ENCODE data around the gene ADGRB2.

DNA sequence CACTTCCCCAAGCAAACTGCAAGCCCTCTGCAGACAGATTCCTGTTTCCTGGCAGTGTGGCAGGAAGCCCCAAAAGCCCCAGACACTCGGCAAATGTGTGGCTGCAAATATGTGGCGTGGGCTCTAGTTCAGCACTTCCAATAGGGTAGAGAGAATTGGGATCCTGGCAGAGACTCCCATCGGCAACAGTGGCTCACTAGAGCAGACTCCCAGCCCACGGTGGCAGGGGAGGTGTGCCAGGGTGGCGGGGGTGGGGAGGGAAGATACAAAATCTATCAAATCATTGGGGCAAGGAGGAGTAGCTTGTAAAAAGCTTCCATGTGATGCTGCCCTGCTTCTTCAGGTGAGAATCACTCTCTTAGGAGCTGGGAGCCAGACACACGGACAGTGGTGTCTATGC lies 86.2 kb downstream of the ADGRB2 start:
- TF ChIP-seq, protein P1, sequence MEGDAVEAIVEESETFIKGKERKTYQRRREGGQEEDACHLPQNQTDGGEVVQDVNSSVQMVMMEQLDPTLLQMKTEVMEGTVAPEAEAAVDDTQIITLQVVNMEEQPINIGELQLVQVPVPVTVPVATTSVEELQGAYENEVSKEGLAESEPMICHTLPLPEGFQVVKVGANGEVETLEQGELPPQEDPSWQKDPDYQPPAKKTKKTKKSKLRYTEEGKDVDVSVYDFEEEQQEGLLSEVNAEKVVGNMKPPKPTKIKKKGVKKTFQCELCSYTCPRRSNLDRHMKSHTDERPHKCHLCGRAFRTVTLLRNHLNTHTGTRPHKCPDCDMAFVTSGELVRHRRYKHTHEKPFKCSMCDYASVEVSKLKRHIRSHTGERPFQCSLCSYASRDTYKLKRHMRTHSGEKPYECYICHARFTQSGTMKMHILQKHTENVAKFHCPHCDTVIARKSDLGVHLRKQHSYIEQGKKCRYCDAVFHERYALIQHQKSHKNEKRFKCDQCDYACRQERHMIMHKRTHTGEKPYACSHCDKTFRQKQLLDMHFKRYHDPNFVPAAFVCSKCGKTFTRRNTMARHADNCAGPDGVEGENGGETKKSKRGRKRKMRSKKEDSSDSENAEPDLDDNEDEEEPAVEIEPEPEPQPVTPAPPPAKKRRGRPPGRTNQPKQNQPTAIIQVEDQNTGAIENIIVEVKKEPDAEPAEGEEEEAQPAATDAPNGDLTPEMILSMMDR (conservative IDR thresholded peaks at IDR 0.05 in 1 of 2, IDR thresholded peaks at IDR 0.05 in 1 of 2; ENCODE audit: extremely low read depth in 1 of 2, insufficient read depth in 1 of 2, low read depth in 1 of 2, low read length in 2 of 2) = no peak
- no peak for TF ChIP-seq EZH2 (IDR thresholded peaks at IDR 0.05; ENCODE audit: borderline replicate concordance, low read length)

Measured in mammary epithelial cell (primary cell).